Measurements from ENCODE around the gene SLC44A2. TPM values are rescaled to one million over a fixed set of nuclear protein-coding genes. Genes with fewer than 3 reads are reported as not detected.

The SLC44A2 gene
- total and polyA plus RNA-seq, 10 of the 15 experiments (the other 5 are each of a cell fraction or from before 2014, with no cell fraction given): 3.0 to 51.3 (median 26.8) TPM

DNA sequence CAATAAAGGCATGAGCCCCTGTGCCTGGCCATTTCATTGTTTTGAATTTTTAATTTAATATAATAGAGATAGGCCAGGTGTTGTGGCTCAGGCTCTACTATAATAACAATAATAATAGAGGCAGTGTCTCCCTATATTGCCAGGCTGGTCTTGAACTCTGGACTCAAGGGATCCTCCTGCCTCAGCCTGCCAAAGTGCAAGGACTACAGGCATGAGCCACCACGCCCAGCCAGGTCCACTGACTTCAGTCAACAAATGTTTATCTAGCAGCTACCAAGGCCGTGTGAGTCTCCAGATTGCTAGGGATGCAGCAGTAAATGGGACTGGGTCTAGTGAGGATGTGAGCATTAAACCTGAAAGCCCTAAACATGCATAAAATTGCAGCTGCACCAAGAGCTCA, 15.0 kb downstream of the SLC44A2 start (continued):
- no peak for TF ChIP-seq STAT1 (conservative IDR thresholded peaks at IDR 0.05)
- TF ChIP-seq ETV6 (conservative IDR thresholded peaks at IDR 0.05 in 1 of 2, IDR thresholded peaks at IDR 0.05 in 1 of 2; ENCODE audit: borderline replicate concordance in 1 of 2, low read depth in 1 of 2): no peak
- no peak for TF ChIP-seq GABPA (IDR thresholded peaks at IDR 0.05; ENCODE audit: low read depth)
- no peak for TF ChIP-seq SMC3 (IDR thresholded peaks at IDR 0.05; ENCODE audit: borderline replicate concordance, low read length)

DNA sequence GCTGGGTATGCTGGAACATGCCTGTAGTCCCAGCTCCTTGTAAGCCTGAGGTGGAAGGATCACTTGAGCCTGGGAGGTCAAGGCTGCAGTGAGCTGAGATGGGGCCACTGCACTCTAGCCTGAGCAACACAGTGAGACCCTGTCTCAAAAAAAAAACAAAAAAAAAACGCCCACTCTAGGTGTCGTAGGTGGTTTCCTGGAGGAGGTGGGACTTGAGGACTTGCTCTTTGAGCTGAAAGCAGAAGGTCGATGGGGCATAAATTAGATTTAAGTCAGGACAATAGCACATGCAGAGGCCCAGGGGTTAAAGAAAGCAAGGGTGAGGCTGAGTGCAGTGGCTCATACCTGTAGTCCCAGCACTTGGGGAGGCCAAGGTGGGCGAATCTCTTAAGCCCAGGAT, 15.9 kb downstream of the SLC44A2 start:
- Histone ChIP-seq H3K27ac (ENCODE audit: control insufficient read depth, insufficient read depth) (no peak overlapping the region), H3K4me3 (no peak overlapping the region), H3K79me2 (ENCODE audit: control insufficient read depth, insufficient read depth, low read length) (no peaks in the 10 kb centered on the region), H3K36me3 (ENCODE audit: control insufficient read depth in 2 of 2, insufficient read depth in 2 of 2, low read length in 1 of 2) (peaks cover 4 to 14% of the 10 kb centered on the region in 2 experiments; a peak in 3 of 4 replicates), H4K20me1 (ENCODE audit: control insufficient read depth, insufficient read depth) (no peaks in the 10 kb centered on the region), H3K4me1 (ENCODE audit: control insufficient read depth, insufficient read depth, low read length) (peaks cover 6% of the 10 kb centered on the region), H2AFZ (ENCODE audit: control insufficient read depth, low read depth, low read length) (no peak overlapping the region), H3K4me2 (ENCODE audit: control insufficient read depth, insufficient read depth) (no peak overlapping the region), H3K9me3 (replicated peaks; ENCODE audit: control insufficient read depth, insufficient read depth, low read length) (no peaks in the 10 kb centered on the region), H3K9ac (ENCODE audit: control insufficient read depth, insufficient read depth, low read length) (no peak overlapping the region), H3K27me3 (replicated peaks in 1 of 2; ENCODE audit: control insufficient read depth in 2 of 2, insufficient read depth in 2 of 2, low read length in 1 of 2) (no peaks in the 10 kb centered on the region)
- ChIA-PET POLR2A (interaction anchor here (0.5 to 3.0 kb wide), 8 partner anchors 11 to 196 kb away, joined by 3 to 15 read pairs (median 5); no protein-coding TSS in a partner anchor), RAD21 (ENCODE audit: unreplicated experiment) (interaction anchor here (0.6 to 12.9 kb wide), 9 partner anchors 36 to 516 kb away, joined by 3 to 250 read pairs (median 4); no protein-coding TSS in a partner anchor), CTCF (interaction anchor here (0.6 to 12.8 kb wide), 8 partner anchors 29 to 777 kb away, joined by 3 to 397 read pairs (median 4); partner anchors contain the start of gene QTRT1), SMC1A (ENCODE audit: uncharacterized antibody, unreplicated experiment) (interaction anchor here (1.4 to 15.7 kb wide), 4 partner anchors 8 to 59 kb away, joined by 4 to 252 read pairs (median 8); no protein-coding TSS in a partner anchor)
- TF ChIP-seq IKZF1 (conservative IDR thresholded peaks at IDR 0.05): no peak
- TF ChIP-seq EGR1 (IDR thresholded peaks at IDR 0.05; ENCODE audit: borderline replicate concordance in 1 of 2, low read depth in 2 of 2, low read length in 2 of 2): no peak
- TF ChIP-seq, protein P1, sequence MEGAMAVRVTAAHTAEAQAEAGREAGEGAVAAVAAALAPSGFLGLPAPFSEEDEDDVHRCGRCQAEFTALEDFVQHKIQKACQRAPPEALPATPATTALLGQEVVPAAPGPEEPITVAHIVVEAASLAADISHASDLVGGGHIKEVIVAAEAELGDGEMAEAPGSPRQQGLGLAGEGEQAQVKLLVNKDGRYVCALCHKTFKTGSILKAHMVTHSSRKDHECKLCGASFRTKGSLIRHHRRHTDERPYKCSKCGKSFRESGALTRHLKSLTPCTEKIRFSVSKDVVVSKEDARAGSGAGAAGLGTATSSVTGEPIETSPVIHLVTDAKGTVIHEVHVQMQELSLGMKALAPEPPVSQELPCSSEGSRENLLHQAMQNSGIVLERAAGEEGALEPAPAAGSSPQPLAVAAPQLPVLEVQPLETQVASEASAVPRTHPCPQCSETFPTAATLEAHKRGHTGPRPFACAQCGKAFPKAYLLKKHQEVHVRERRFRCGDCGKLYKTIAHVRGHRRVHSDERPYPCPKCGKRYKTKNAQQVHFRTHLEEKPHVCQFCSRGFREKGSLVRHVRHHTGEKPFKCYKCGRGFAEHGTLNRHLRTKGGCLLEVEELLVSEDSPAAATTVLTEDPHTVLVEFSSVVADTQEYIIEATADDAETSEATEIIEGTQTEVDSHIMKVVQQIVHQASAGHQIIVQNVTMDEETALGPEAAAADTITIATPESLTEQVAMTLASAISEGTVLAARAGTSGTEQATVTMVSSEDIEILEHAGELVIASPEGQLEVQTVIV (IDR thresholded peaks at IDR 0.05; ENCODE audit: borderline replicate concordance, partially characterized antibody): no peak
- no peak for TF ChIP-seq TAF1 (IDR thresholded peaks at IDR 0.05; ENCODE audit: borderline replicate concordance, low read depth, low read length)
- no peak for TF ChIP-seq FOXK2 (IDR thresholded peaks at IDR 0.05)
- no peak for TF ChIP-seq JUND (IDR thresholded peaks at IDR 0.05; ENCODE audit: low read depth, low read length)
- TF ChIP-seq KDM1A (IDR thresholded peaks at IDR 0.05; ENCODE audit: borderline replicate concordance): no peak
- TF ChIP-seq, protein P2, sequence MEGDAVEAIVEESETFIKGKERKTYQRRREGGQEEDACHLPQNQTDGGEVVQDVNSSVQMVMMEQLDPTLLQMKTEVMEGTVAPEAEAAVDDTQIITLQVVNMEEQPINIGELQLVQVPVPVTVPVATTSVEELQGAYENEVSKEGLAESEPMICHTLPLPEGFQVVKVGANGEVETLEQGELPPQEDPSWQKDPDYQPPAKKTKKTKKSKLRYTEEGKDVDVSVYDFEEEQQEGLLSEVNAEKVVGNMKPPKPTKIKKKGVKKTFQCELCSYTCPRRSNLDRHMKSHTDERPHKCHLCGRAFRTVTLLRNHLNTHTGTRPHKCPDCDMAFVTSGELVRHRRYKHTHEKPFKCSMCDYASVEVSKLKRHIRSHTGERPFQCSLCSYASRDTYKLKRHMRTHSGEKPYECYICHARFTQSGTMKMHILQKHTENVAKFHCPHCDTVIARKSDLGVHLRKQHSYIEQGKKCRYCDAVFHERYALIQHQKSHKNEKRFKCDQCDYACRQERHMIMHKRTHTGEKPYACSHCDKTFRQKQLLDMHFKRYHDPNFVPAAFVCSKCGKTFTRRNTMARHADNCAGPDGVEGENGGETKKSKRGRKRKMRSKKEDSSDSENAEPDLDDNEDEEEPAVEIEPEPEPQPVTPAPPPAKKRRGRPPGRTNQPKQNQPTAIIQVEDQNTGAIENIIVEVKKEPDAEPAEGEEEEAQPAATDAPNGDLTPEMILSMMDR (IDR thresholded peaks at IDR 0.05 in 2 of 3, conservative IDR thresholded peaks at IDR 0.05 in 1 of 3; ENCODE audit: control insufficient read depth in 2 of 3, extremely low read depth in 1 of 3, insufficient read depth in 1 of 3, low read depth in 3 of 3, low read length in 3 of 3): no peak
- no peak for TF ChIP-seq NR2C2 (IDR thresholded peaks at IDR 0.05; ENCODE audit: borderline replicate concordance, control insufficient read depth, insufficient read length, low read depth)
- no peak for TF ChIP-seq NFYB (IDR thresholded peaks at IDR 0.05; ENCODE audit: insufficient read depth, low read depth, low read length)
- no peak for TF ChIP-seq CHD4 (IDR thresholded peaks at IDR 0.05)
- in situ Hi-C loops (cut with MboI) (loop anchor here (5.0 kb wide), 1 partner anchor 59 kb away; no protein-coding TSS in a partner anchor), intact Hi-C loops (cut with micrococcal nuclease; ENCODE audit: unreplicated experiment) (loop anchor here (5.0 kb wide), 1 partner anchor 39 kb away; no protein-coding TSS in a partner anchor)
- no TSS peak for BruUV-seq (replicated peaks)
- DNase-seq (ENCODE audit: low read depth, low spot score) (no peak), ATAC-seq (no peak), FAIRE-seq (no peak)
- 55% methylated on average over 4 of the region's 4 CpGs for WGBS (ENCODE audit: insufficient coverage, insufficient replicate concordance, low lambda C conversion rate, missing lambda C conversion rate)
